Ureter (tissue), 1 donor: ENCODE results near the gene EFS. TPM values are rescaled to one million over a fixed set of nuclear protein-coding genes. Genes with fewer than 3 reads are reported as not detected.
"Not testable (repeated sequence)": the region's sequence is repeated elsewhere in the genome, so short reads cannot be mapped to it uniquely, and the experiment has no call there.

ENCODE experiments used
- DNase-seq: peaks from one replicate; pipeline ENCODE4 v3.0.0-alpha.2; 2020; ENCODE audit warnings: low spot score
- total RNA-seq: library from RNA; stranded (reverse); gene quantifications from one replicate; pipeline ENCODE4 v1.2.4, GENCODE V29; 2023
- donor health status: DM: yes; HTN: yes; CAD: no.

EFS gene, protein sequence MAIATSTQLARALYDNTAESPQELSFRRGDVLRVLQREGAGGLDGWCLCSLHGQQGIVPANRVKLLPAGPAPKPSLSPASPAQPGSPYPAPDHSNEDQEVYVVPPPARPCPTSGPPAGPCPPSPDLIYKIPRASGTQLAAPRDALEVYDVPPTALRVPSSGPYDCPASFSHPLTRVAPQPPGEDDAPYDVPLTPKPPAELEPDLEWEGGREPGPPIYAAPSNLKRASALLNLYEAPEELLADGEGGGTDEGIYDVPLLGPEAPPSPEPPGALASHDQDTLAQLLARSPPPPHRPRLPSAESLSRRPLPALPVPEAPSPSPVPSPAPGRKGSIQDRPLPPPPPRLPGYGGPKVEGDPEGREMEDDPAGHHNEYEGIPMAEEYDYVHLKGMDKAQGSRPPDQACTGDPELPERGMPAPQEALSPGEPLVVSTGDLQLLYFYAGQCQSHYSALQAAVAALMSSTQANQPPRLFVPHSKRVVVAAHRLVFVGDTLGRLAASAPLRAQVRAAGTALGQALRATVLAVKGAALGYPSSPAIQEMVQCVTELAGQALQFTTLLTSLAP
- total RNA-seq: 25.7 TPM

GRCh38 chr14:23365036-23365731 is at the start of gene EFS:
Gene EFS (minus strand): TSS chr14:23365172. CDS start chr14:23365025, 147 bp downstream.
- peak; percentile 70 for DNase-seq

- no peak for DNase-seq
Observed at GRCh38 chr14:23414254-23414653, 49.3 kb upstream of the EFS start.

GRCh38 chr14:23413681-23414080 is 48.7 kb upstream of the EFS start:
- no peak for DNase-seq

GRCh38 chr14:23411563-23412525 is 46.9 kb upstream of the EFS start:
- no peak for DNase-seq

DNA sequence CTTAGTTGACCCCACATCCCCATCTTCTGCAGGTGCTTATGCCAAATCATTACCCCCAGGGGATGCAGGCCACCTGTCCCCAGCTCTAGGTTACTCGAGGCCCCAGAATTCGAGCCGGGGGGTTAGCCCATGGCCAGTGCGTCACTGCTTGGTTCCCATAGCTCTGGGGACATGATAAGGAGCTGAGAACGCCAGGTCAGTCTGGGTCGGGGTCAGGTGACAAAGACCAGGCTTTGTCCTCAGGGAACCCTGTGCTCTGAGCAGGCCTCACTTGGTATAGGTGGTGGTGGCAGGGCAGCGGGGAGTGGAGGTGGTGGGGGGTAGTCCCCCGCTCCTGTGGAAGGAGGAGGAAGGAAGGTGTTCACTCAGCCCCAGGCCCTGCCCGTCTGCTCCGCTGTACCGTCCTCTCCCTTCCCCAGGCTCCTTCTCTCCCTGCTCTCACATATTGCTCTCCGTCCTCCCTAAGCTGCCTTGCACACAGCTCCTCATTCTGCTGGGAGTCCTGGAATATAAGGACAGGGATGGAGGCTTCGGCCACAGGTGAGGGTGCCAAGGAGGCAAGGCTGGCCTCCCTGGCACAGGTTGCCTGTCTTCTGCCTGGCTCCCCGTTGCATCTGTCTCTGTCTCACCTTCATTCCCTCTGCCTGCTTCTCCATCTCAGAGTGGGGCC is 45.1 kb upstream of the EFS start:
- no peak for DNase-seq

- DNase-seq: no peak
Observed at GRCh38 chr14:23409475-23409874, 44.5 kb upstream of the EFS start.

- DNase-seq: no peak
Observed at GRCh38 chr14:23408307-23408630, 43.3 kb upstream of the EFS start.

DNA sequence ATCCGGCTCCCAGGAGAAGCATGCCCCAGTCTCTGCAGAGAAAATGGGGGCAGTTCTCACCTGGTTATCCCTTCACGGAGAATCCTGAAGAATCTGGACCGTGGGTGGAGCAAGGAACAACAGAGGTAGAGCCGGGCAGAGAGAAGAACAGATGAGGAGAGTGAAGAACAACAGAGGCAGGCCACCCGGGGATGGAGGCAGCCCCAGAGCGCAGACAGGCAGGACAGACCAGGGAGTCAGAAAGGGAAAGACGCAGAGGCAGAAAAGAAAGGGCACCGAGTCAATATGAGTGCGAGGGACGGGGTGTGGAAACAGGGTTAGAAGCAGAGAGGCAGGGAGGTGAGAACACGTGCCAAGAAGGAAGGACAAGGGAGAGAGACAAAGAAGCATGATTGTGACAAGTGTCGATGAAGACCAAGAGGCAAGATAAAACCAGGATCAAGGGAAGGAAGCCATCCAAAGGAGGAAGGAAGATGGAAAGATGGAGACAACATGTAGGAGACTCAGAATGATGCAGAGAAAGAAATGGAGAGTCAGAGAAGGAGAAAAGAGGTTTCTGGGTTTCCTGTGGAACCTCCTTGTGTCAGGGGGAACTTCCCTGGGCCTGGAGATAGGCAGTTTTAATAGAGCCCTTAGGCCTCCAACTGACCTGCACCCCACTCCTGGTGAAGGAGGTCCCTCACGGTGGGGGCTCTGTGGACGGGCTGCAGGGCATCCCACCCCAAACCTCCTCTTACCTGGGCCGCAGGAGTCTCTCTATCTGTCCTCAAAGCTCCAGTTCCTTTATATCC is 42.7 kb upstream of the EFS start, which contains the start of gene MYH6:
Gene MYH6 (minus strand): TSS at position 758 of the 791 bp plus-strand sequence. CDS start 1,050 bp downstream, outside the sequence.
- DNase-seq: no peak

- DNase-seq: no peak
Observed at GRCh38 chr14:23406725-23407355, 41.9 kb upstream of the EFS start.

GRCh38 chr14:23406244-23406643 is 41.3 kb upstream of the EFS start:
- no peak for DNase-seq

- no peak for DNase-seq
Observed at GRCh38 chr14:23405516-23406025, 40.6 kb upstream of the EFS start.

GRCh38 chr14:23405096-23405495 is 40.1 kb upstream of the EFS start:
- no peak for DNase-seq

DNA sequence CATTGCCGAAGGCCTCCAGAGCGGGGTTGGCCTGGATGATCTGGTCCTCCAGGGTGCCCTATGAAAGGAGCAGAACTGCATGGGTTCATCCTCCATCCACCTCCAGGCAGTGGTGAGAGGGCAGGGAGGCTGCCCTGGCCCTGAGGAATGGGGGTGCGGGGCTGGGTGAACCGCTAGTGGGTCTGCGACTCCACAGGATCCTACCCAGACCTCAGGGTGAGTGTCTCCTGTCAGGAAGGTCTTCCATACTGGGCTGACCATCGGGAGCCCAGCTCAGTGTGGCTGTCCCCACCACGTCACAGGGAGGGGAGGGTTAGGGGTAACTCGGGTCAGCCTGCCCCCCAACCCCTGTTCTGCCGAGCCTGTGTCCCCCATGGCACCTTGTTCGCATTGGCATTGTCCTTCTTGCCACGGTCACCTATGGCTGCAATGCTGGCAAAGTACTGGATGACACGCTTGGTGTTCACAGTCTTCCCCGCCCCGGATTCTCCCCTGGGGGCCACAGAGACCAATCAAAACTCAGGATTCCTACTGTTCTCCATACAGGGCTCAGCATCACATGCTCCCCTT is 39.4 kb upstream of the EFS start:
- no peak for DNase-seq

DNA sequence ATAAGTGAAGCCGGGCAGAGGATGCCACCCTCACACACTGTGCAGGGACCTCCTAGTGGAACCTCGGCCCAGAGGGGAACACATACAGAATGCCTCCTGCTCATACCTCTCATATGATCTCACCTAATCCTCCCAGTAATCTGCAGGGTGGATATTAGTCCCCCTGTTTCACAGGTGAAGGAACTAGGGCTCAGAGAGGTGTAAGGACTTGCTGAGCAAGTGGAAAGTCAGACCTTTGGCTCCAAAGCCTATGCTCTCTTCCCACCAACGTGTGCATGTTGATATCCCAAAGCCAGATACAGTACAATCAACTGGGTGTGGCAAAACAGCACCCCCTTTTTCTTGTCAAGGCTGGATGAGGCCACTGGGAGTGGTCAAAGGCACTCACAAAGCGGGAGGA is 38.9 kb upstream of the EFS start:
- DNase-seq: no peak

GRCh38 chr14:23403139-23403438 is 38.1 kb upstream of the EFS start:
- DNase-seq: no peak

GRCh38 chr14:23402296-23403138 is 37.5 kb upstream of the EFS start:
- no peak for DNase-seq

DNA sequence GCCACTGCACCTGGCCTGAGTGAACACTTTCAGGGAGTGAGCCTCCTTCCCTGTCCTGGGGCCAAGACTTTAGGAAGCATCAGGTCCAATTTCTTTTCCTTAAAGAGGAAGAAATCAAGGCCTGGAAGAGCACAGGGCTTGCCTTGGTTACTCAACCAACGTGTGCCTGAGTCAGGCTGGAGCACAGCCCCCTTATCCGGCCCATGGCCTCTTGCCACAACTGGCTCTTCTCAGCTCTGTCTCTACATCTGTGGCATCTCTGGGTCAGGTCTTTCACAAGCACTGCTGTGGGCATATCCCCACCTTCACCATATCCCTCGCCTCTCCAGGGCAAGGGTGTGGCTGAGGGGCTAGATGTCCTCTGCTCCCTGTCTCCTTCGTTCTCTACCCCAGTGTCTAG is 36.3 kb upstream of the EFS start:
- no peak for DNase-seq

- DNase-seq: not testable (repeated sequence)
Observed at GRCh38 chr14:23400496-23401149, 35.7 kb upstream of the EFS start.
